ENCODE results near the gene ACTG1. TPM values are rescaled to one million over a fixed set of nuclear protein-coding genes. Genes with fewer than 3 reads are reported as not detected.

ACTG1 gene
- total RNA-seq, 1 experiment from 2014 or later: 3,247 TPM

DNA sequence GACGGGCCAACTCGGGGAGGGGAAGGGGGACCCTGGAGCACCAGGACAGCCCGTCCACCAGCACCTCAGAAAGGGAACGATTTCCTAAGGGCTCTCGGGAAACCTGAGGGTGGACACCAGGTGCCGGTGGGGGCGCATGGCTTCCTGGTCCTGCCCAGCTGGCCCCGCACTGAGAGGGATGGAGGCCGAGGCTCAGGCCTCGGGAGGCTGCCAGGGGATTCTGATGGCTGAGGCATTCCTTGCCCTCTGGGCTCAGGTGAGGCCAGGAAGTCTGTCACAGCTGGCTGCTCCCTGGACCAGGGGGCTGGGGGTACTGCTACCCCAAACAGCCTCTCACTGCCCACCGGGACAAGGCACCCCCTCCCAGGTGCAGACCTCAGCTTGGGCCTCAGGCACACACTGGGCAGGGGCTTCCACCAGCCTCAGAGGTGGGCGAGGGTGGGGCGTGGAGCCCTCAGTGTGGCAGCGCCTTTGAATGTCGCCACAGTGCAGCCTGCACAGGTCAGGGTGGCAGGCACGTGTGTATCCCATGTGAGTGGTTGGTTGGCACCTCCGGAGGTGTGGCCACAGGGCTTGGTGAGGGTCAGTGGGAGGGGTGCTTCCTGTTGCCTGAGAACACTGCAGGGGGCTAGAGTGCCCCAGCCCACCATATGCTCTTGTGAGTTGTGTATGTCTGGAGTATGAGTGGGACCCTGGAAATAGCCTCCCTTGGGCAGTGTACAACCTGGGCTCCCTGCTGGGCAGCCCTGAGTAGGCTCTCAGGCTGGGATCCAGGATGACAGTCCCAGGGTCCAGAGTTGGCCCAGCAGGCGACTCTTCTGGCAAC, 11.7 kb upstream of the ACTG1 start:
- Histone ChIP-seq H3K27ac (ENCODE audit: low read depth, low read length, poor library complexity, severe bottlenecking) (no peak overlapping the region), H3K27me3 (replicated peaks; ENCODE audit: insufficient read depth, low read depth, low read length, poor library complexity) (peaks cover 12% of the 10 kb centered on the region), H3K36me3 (ENCODE audit: insufficient read depth, low read length, poor library complexity, severe bottlenecking) (no peaks in the 10 kb centered on the region), H3K4me3 (ENCODE audit: low read depth, low read length, poor library complexity, severe bottlenecking) (no peak overlapping the region), H3K4me1 (ENCODE audit: insufficient read depth, low read length, poor library complexity, severe bottlenecking) (no peaks in the 10 kb centered on the region), H3K9me3 (ENCODE audit: low read depth, low read length, poor library complexity, severe bottlenecking) (no peaks in the 10 kb centered on the region)
- no peak for DNase-seq (ENCODE audit: low spot score)
- no peak for TF ChIP-seq EZH2 (IDR thresholded peaks at IDR 0.05; ENCODE audit: borderline replicate concordance, low read depth, low read length, poor library complexity, severe bottlenecking)
- TF ChIP-seq, protein P1, sequence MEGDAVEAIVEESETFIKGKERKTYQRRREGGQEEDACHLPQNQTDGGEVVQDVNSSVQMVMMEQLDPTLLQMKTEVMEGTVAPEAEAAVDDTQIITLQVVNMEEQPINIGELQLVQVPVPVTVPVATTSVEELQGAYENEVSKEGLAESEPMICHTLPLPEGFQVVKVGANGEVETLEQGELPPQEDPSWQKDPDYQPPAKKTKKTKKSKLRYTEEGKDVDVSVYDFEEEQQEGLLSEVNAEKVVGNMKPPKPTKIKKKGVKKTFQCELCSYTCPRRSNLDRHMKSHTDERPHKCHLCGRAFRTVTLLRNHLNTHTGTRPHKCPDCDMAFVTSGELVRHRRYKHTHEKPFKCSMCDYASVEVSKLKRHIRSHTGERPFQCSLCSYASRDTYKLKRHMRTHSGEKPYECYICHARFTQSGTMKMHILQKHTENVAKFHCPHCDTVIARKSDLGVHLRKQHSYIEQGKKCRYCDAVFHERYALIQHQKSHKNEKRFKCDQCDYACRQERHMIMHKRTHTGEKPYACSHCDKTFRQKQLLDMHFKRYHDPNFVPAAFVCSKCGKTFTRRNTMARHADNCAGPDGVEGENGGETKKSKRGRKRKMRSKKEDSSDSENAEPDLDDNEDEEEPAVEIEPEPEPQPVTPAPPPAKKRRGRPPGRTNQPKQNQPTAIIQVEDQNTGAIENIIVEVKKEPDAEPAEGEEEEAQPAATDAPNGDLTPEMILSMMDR (conservative IDR thresholded peaks at IDR 0.05; ENCODE audit: low read depth, low read length): no peak
- CTCF ChIA-PET: no interaction called here
- BruUV-seq (replicated peaks): no TSS peak
- intact Hi-C loops (cut with micrococcal nuclease; ENCODE audit: unreplicated experiment): no loop called here
- POLR2A ChIA-PET (ENCODE audit: low non-redundant PET): no interaction called here

DNA sequence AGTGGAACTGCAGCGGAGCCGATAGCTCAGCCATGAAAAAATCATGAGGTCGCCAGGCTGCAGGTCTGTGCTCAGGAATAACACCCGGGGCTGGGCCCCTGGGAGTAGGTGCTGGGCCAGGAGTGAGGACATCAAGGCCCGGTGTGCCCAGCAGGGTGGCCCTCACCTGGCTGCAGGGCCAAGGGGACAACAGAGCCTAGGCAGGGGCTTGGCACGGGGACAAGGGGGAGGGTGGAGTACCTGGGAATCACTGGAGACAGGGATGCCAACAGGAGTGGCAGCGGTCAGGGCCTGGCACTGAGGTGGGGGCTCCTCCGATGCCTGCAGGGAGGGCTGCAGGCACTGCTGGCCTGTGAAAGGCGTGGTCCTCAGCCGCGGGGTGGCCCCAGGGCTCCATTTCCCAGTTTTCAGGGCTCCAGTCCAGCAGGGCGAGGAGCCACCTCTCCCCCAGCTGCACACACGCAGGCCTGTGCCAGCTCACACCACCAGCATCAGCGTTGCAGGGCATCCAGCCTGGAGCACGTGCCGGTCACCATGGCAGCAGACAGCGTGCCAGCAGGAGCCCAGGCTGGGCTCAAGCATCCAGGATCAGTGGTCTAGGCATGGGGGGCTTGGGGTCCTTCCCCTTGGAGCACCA, 10.9 kb upstream of the ACTG1 start:
- CTCF ChIA-PET: interaction anchor here (0.5 kb wide), 1 partner anchor 271 kb away, joined by 3 read pairs; no protein-coding TSS in a partner anchor
- H3K36me3 ChIP-seq (ENCODE audit: insufficient read depth, low read length, poor library complexity, severe bottlenecking): no peaks in the 10 kb centered on the region
- no peaks in the 10 kb centered on the region for H3K9me3 ChIP-seq (ENCODE audit: low read depth, low read length, poor library complexity, severe bottlenecking)
- H3K27me3 ChIP-seq (replicated peaks; ENCODE audit: insufficient read depth, low read depth, low read length, poor library complexity): peaks cover 10% of the 10 kb centered on the region
- no peak overlapping the region for H3K4me3 ChIP-seq (ENCODE audit: low read depth, low read length, poor library complexity, severe bottlenecking)
- POLR2A ChIA-PET (ENCODE audit: low non-redundant PET): no interaction called here
- no peak for TF ChIP-seq EZH2 (IDR thresholded peaks at IDR 0.05; ENCODE audit: borderline replicate concordance, low read depth, low read length, poor library complexity, severe bottlenecking)
- TF ChIP-seq, protein P1 (conservative IDR thresholded peaks at IDR 0.05; ENCODE audit: low read depth, low read length): no peak
- intact Hi-C loops (cut with micrococcal nuclease; ENCODE audit: unreplicated experiment): no loop called here
- no peak overlapping the region for H3K27ac ChIP-seq (ENCODE audit: low read depth, low read length, poor library complexity, severe bottlenecking)
- no peaks in the 10 kb centered on the region for H3K4me1 ChIP-seq (ENCODE audit: insufficient read depth, low read length, poor library complexity, severe bottlenecking)
- BruUV-seq (replicated peaks): no TSS peak
- DNase-seq (ENCODE audit: low spot score): no peak

- no peak overlapping the region for H3K27ac ChIP-seq (ENCODE audit: low read depth, low read length, poor library complexity, severe bottlenecking)
- peaks cover 2% of the 10 kb centered on the region for H3K27me3 ChIP-seq (replicated peaks; ENCODE audit: insufficient read depth, low read depth, low read length, poor library complexity)
- TF ChIP-seq, protein P1 (conservative IDR thresholded peaks at IDR 0.05; ENCODE audit: low read depth, low read length): 0 out of 2 replicates have a peak, but pooled peaks have one; percentile 24
- no peak for TF ChIP-seq EZH2 (IDR thresholded peaks at IDR 0.05; ENCODE audit: borderline replicate concordance, low read depth, low read length, poor library complexity, severe bottlenecking)
- ChIA-PET POLR2A (ENCODE audit: low non-redundant PET) (no interaction called here), CTCF (interaction anchor here (0.5 kb wide), 2 partner anchors 45 to 270 kb away, joined by 3 read pairs; no protein-coding TSS in a partner anchor)
- no TSS peak for BruUV-seq (replicated peaks)
- H3K9me3 ChIP-seq (ENCODE audit: low read depth, low read length, poor library complexity, severe bottlenecking): no peaks in the 10 kb centered on the region
- H3K4me1 ChIP-seq (ENCODE audit: insufficient read depth, low read length, poor library complexity, severe bottlenecking): no peaks in the 10 kb centered on the region
- no peak overlapping the region for H3K4me3 ChIP-seq (ENCODE audit: low read depth, low read length, poor library complexity, severe bottlenecking)
- DNase-seq (ENCODE audit: low spot score): peak; percentile 53
- intact Hi-C loops (cut with micrococcal nuclease; ENCODE audit: unreplicated experiment): no loop called here
- no peaks in the 10 kb centered on the region for H3K36me3 ChIP-seq (ENCODE audit: insufficient read depth, low read length, poor library complexity, severe bottlenecking)
Observed at GRCh38 chr17:81522491-81523401, 10.1 kb upstream of the ACTG1 start.
